Measurements from ENCODE around the gene CXCR4.
"Not testable (repeated sequence)": the region's sequence is repeated elsewhere in the genome, so short reads cannot be mapped to it uniquely, and the experiment has no call there.

CXCR4 gene

DNA sequence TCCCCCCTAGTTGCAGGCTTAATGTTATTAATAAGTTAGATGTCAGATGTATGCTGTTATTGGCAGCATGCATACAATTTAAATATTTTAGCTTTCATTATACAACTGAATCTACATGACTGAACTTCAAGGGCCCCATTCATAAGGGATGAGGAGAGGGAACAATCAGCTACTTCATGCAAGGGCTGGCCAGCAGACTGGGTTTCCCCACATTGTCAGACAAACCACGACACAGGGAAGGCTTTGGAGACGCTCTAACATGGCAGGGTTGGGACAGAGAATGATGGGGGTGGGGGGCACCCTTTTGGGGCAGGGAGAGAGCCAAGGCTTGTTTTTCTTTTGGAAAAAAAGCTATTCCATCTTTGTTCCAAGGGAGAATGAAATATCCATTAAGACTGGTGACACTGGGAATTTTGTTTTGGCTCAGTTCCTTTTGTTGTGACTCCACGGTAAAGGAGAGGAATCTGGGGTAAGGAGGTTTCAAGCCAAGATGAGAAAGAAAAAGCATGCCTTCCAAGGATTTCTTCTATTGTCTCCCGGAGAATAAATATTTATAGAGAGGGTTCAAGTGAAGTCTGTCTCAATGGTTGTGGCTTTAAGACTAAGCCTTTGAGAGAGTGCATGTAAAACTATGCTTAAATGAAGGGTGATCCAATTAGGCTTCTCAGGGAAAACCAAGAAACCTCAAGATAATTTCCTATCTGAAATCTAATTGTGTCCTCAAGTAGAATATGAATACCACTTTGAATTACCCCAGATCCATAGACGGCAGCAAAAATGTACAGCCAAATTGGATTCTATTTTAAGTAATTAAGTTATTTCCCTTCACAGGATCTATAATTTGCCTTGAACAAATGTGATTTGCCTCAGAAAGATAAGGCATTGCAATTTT is 5.4 kb downstream of the CXCR4 start:
- DNase-seq, result no peak

DNA sequence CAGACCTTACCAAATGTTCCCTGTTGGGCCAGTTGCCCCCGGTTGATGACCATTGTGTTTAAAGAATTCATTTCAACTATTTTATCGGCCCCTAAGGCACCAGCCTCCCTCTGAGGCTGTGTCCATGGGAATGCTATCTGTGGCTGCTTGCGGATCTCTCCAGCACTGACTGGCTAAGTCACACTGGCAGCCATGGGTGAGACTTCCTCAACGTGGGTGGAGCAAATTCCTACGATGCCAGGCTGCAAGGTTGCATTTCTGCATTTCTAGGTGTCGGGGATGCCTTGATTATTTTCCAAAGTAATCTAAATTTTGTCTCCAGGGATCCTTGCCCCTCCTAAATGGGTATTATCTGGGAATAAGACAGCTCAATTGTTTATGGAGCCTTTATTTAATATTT is 6.2 kb downstream of the CXCR4 start:
- DNase-seq, result no peak

DNA sequence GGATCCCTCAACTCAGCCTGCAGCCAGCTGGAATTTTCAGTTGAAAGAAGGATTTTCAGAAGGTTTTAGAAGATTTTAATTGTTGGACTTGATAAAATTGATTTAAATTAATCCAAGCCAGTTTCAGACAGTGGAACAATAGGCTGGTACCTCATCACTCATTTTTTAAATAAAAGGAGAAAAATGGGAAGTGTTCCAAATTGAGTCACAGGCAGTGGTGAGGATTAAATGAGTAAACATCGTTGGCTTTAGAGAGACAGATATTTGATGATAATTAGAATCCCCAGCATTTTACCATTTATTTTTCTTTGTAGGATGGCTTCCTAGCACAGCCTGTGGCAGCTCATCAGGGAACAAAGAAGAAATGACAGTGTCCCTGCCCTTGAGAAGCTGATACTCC is 7.4 kb downstream of the CXCR4 start:
- no peak for DNase-seq

DNA sequence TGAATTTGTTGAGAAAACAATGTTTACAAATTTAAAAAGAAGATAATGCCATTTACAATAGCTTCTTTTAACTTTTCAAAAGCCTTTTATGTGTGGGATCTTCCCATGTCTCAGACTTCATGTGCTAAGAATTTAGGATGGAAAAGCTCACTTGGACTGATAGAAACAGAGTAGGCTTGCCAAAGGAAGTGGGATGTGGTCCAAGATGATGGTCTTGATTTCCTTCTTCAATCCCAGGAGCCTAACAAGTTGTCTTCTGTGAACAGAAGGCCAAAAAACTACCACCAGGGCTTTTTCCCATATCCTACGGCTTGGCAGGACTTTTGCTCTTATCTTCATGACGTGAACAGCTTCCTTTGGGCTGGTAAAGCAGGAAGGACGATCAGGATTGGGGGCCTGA is 9.5 kb downstream of the CXCR4 start:
- no peak for DNase-seq

DNA sequence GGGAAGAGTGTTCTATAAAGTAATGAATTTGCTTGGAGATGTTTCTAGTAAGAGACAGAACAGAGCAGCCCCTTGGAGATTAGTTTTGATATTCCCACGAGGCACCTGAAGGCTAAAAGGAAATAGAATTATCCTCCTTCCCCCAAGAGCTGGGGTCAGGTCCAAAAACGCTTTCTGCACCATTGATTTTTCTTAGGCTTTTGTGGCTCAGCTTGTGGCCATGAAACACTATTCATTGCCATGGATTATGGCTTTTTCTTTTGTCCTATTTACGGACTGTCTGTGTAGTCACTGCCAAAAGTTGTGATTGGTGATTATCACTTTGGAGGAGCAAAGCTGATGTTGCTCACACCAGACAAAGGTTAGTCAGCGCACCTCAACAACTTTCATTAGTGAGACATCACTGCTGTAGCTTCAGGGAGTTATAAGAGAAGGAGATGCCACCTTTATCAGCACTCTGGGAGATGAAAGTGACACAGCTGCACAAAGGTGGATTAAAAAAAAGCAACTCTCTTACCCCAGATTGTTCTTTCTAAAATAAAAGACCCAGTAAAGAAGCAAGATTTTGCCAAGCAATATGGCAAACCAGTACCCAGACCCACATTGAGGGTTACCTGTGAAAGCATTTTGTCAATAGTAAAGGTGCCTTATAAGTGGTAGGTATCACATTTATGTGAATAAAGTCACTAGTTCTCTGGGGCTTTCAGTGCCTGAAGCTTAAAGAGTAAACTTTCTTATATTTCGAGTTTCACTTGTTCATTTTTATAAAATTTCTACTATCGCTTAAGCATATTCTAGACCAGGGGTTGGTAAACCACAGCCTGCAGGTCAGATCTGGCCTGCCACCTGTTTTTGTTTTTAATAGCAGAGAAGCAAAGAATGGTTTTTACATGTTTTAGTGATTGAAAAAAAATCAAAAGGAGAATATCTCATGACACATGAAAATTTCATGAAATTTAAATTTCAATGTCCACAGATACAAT is 10.6 kb downstream of the CXCR4 start:
- DNase-seq, result no peak

- no peak for DNase-seq
Observed at GRCh38 chr2:136106505-136106904, 11.4 kb downstream of the CXCR4 start.

GRCh38 chr2:136104977-136105376 is 13.0 kb downstream of the CXCR4 start:
- DNase-seq, result no peak

DNA sequence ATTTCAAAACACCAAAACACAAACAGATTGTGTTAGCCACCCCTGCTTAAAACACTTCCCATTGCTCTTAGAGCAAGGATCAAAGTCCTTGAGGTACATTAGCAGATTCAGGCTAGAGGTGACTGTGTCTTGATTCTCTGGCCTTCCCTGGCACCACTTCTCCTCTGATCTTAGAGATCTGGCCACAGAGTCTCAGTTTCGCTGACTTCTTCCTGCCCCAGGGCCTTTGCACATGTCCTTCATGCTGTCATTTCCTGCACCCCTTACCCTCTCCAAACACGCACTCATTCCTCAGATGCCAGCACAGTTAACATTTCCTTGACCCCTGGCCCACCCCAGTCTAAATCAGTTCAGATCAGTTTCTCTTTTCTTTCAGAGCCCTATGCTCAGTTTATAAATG is 16.9 kb downstream of the CXCR4 start:
- no peak for DNase-seq

GRCh38 chr2:136098441-136098840 is 19.5 kb downstream of the CXCR4 start:
- no peak for DNase-seq

GRCh38 chr2:136093583-136093982 is 24.4 kb downstream of the CXCR4 start:
- DNase-seq, result no peak

GRCh38 chr2:136091899-136092298 is 26.1 kb downstream of the CXCR4 start:
- no peak for DNase-seq

- DNase-seq, result not testable (repeated sequence)
Observed at GRCh38 chr2:136087901-136088460, 30.0 kb downstream of the CXCR4 start.

DNA sequence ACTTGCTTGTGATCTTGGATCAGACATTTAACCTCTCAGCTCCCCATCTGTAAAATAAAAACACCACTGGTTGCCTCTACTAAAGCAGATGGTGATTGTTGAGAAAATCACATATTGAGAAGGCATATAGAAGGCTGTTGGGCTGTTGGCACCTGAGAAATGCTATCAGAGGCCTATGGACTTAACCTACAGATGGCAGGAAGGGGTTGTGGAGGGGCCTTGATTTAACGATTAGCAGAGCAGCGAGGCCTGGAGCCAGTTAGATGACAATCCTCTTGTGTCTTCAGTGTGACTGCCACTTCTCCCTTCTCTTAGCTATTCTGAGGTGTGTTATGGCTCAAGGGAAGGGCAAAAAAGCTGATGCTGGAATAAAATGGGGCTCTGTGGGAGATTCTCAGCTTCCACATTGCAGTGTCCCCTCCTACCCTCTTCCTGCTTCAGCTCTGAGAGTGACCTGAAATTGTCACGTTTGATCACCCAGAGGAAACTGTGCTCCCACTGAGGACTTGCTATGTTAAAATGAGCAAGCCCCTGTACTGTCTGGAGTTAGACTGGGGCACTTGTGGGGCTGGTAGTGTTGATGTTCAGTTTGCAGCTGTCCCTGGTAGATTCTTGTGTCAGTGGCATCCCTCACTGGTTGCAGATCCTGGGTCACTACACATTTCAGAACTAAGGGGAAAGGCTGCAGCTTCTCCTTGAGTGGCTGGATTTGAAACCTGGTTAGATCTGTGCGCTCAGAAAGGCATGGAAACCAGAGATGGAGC is 31.5 kb downstream of the CXCR4 start:
- DNase-seq, result no peak

DNA sequence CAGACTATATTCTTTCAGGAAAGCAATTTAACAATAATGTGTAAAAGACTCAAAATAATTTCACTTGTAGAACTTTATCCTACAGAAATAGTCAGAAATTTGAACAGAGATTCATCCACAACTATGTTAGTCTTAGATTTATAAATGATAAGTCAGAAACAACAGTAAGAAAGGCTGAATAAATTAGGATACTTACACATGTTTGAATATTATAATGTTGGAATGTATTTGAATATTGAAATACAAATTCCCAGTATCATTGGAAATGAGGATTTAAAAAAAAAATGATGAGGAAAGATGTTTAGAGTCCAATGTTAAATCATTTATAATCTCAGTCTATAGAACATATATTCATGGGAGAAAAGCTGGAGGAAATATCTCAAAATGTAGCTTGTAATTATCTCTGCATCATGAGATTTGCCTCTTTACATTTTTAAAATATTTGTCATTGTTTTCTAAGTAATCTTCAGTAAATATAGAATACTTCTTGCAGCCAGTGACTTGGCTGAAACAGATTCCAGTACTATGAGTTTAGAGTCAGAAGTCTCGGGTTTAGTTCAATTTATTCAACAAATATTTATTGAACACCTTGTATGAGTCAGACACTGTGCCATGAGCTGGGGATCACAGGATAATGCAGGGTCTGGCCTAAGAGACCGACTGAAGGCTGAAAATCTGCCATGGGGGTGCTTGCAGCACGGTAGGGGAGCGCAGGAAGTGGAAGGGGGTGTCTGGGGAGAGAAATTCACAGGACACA is 32.3 kb downstream of the CXCR4 start:
- no peak for DNase-seq

DNA sequence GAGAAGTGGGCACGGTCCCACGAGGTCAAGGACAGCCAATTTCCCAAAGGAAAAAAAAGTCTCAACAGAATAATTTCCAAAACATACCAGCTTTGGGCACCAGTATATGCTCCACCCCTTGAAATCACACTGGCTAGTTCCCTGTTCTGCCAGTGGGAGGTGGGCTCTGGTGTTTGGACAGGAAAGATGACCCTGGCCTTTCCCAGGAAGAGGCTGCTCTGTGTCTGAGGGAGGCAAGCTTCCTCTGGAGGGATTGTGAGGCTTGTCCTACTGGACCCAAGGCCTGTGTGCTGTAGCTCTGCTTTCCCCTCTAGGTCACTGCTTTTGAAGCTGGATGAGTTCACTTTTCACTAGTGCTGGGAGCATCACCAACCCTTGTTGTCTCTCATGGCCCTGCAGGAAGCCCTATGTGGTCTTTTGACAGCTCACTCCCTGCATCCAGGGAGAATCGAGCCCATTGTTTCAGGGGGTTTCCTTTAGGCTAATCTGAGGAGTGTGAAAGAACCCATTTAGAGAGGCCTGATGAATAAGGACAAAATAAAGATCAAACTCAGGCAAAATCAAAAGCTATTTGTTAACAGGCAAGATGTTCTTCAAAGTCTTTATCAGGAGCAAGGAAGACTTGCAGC is 36.3 kb downstream of the CXCR4 start:
- no peak for DNase-seq

DNA sequence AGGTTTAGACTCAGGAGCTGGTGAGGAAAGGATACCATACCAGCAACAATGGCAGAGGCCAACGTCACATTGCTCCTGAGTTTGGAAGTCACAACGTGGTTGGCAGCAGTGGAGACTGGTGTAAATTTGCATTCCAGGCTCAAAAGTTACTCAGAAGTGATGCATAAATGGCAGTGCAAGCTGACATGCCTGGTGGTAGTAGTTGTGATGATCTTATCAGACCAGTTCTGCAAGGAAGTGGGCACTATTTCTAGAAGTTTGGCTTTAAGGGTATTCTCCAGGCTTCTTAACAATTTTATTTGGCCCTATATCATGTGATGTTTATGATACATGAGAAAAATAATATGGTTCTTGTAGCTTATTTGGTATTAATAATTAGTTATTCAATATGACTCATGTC is 37.8 kb downstream of the CXCR4 start:
- no peak for DNase-seq

DNA sequence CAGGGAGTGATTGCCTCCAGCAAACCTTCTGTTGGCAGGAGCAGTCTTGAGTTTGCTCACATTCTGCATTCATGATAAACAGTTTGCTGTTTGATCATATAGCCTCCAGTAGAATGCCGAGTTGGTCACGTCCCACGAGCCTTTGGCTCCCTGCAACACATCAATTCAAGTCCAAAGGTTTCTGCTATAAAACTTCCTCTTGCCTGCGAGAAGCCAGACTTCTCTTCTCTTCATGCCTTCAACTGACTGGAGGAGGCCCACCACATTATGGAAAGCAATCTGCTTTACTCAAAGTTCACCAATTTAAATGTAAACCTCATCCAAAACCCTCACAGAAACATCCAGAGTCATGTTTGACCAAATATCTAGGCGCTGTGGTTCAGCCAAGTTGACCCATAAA is 40.8 kb downstream of the CXCR4 start:
- no peak for DNase-seq

DNA sequence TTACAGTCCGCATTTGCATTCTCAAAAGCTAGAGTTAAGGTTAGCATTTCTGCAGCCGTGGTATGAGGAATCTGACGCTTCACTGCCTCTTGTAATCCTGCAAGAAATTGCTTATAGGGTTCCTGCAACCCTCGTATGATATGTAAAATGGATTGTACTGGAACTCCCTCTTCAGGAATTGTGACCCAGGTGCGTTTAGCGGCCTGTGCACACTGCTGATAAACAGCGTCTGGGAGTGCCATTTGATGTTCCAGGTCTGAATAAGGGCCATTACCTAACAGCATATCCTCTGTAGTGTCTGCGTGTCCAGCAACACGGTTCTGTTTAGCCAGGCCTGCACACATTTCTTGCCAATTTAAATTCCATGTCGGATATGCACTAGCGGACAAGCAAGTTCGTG is 42.5 kb downstream of the CXCR4 start:
- no peak for DNase-seq

DNA sequence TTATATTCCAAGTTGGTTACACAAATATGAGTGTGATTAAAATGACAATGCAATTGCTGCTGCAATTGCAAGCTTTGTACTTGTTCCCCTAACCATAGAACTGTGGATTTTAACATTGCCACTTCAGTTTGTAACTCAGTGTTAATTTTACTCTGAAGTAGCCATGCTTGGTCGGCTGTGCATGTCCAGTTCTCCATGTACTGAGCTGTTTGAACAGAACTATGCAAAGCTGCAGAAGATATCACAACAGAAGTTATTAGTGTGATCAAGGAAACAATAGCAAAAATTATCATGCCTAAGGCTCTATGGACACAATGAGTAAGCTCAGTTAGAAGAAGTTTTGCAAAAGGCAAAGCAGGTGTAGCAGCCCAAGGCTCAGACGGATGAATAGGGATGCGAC is 45.3 kb downstream of the CXCR4 start:
- DNase-seq, result no peak

GRCh38 chr2:136071887-136072286 is 46.1 kb downstream of the CXCR4 start:
- not testable (repeated sequence) for DNase-seq

DNA sequence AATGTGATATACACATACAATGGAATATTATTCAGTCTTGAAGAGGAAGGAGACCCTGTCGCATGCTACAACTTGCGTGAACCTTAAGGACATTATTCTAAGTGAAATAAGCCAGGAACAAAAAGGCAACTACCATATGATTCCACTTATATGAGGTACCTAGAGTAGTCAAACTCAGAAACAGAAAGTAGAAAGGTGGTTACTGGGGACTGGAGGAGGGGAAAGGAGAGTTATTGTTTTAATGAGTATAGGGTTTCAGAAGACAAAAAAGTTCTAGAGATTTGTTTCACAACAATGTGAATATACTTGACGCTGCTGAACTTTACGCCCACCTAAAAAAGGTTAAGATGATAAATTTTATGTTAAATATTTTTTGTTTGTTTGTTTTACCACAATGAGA is 47.0 kb downstream of the CXCR4 start:
- DNase-seq, result no peak

Data from stimulated activated CD4-positive, alpha-beta T cell treated with anti-CD3 and anti-CD28 coated beads, Interleukin-4, amount 100 ng/mL, for 1 hour (primary cell).